ENCODE results near the gene IQSEC1. TPM values are rescaled to one million over a fixed set of nuclear protein-coding genes. Genes with fewer than 3 reads are reported as not detected.

The IQSEC1 gene
- polyA plus RNA-seq, 3 donors, result 17.7 to 61.7 (median 30.3) TPM

DNA sequence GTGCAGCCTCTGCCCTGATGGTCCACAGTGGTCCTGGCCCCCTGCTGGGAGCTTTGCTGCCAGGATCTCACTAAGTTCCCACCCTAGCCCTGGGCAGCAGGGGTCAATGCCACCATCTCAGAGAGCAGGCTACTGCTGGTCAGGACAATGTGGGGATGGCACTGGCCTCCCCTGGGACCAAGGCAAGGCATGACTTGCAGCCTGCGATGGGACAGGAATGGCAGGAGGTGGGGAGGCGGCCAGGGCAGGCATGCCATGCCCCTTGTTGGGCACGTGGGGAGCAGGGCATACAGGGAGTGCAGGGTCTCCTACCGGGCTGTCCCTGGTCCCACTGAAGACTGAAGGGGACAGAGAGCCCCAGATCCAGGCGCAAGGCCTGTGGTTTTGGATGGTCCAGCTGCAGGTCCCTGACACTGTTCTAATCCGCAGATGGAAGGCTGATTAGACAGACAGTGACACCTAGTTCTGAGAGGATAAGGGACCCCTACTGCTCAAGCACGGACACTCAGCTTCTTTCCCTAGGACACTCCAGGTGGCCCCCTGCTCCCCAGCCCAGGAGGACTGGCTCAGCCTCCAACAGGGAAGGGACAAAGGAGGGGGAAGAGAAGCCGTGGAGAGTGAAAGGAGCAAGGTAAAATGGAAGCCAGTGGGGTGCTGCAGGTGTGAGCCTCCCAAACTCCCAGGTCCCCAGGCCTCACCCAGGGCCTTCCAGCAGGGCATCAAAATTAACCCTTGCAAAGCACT, 162.7 kb downstream of the IQSEC1 start:
- no peaks in the 10 kb centered on the region for H3K9me3 Mint-ChIP-seq
- H3K27me3 Mint-ChIP-seq (ENCODE audit: low read depth in 3 of 3), result peaks cover 0 to 2% (median 0%) of the 10 kb centered on the region in 3 donors
- Histone ChIP-seq H3K4me3 (replicated peaks in 1 of 3; ENCODE audit: low read depth in 2 of 3, low read length in 3 of 3) (no peak overlapping the region), H4K20me1 (ENCODE audit: insufficient read depth, low read length) (peaks cover 100% of the 10 kb centered on the region), H3K36me3 (replicated peaks in 1 of 2; ENCODE audit: control insufficient read depth in 1 of 2, insufficient read depth in 2 of 2, low read length in 2 of 2) (peaks cover 98 to 100% of the 10 kb centered on the region in 2 donors), H2AFZ (ENCODE audit: insufficient read depth, low read depth, low read length, poor library complexity, severe bottlenecking) (no peak overlapping the region), H3K4me2 (replicated peaks; ENCODE audit: extremely low read depth, low read length, poor library complexity, severe bottlenecking) (no peak overlapping the region), H3K9ac (ENCODE audit: insufficient read depth, low read length, poor library complexity, severe bottlenecking) (no peak overlapping the region), H3K79me2 (ENCODE audit: insufficient read depth, low read length) (no peaks in the 10 kb centered on the region), H3K27ac (ENCODE audit: low read depth in 1 of 2, low read length in 2 of 2) (no peak overlapping the region), H3K4me1 (ENCODE audit: control insufficient read depth in 1 of 2, insufficient read depth in 2 of 2, low read length in 2 of 2) (no peaks in the 10 kb centered on the region), H3K9me3 (replicated peaks in 1 of 2; ENCODE audit: control insufficient read depth in 1 of 2, insufficient read depth in 1 of 2, low read length in 2 of 2) (no peaks in the 10 kb centered on the region), H3K27me3 (ENCODE audit: control insufficient read depth in 2 of 2, insufficient read depth in 2 of 2, low read length in 2 of 2) (no peaks in the 10 kb centered on the region)
- 98% methylated on average over 6 of the region's 8 CpGs for WGBS (ENCODE audit: insufficient coverage)
- no peak overlapping the region for H3K27ac Mint-ChIP-seq
- H3K36me3 Mint-ChIP-seq, result peaks cover 95 to 100% of the 10 kb centered on the region in 2 donors
- TF ChIP-seq, protein P1, sequence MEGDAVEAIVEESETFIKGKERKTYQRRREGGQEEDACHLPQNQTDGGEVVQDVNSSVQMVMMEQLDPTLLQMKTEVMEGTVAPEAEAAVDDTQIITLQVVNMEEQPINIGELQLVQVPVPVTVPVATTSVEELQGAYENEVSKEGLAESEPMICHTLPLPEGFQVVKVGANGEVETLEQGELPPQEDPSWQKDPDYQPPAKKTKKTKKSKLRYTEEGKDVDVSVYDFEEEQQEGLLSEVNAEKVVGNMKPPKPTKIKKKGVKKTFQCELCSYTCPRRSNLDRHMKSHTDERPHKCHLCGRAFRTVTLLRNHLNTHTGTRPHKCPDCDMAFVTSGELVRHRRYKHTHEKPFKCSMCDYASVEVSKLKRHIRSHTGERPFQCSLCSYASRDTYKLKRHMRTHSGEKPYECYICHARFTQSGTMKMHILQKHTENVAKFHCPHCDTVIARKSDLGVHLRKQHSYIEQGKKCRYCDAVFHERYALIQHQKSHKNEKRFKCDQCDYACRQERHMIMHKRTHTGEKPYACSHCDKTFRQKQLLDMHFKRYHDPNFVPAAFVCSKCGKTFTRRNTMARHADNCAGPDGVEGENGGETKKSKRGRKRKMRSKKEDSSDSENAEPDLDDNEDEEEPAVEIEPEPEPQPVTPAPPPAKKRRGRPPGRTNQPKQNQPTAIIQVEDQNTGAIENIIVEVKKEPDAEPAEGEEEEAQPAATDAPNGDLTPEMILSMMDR (IDR thresholded peaks at IDR 0.05), result no peak
- intact Hi-C loops (cut with micrococcal nuclease), result no loop called here
- no peak for DNase-seq
- no peaks in the 10 kb centered on the region for H3K4me1 Mint-ChIP-seq
- no peak overlapping the region for H3K4me3 Mint-ChIP-seq

DNA sequence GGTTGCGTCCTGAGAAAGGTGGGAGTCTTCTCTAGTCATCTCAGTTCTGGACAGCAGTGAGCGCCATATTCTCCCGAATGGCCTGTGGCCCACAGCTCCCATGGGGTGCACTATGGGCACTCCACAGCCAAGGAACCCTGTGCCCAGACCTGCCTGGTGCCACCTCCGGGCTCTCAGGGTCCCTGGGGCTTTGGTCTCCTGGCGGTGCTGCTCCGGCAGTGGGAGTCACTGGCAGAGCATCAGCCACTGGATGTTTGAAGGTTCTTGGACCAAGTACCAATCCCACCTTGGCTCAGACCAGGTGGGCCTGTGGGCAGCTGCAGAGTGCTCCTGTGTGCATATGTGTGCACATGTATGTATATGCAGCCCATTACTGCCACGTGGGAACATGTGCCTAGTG, 163.5 kb downstream of the IQSEC1 start:
- H3K4me3 ChIP-seq (replicated peaks in 1 of 3; ENCODE audit: low read depth in 2 of 3, low read length in 3 of 3), result no peak overlapping the region
- peaks cover 100% of the 10 kb centered on the region for H4K20me1 ChIP-seq (ENCODE audit: insufficient read depth, low read length)
- no peaks in the 10 kb centered on the region for H3K27me3 ChIP-seq (ENCODE audit: control insufficient read depth in 2 of 2, insufficient read depth in 2 of 2, low read length in 2 of 2)
- intact Hi-C loops (cut with micrococcal nuclease), result no loop called here
- peaks cover 98 to 100% of the 10 kb centered on the region in 2 donors for H3K36me3 ChIP-seq (replicated peaks in 1 of 2; ENCODE audit: control insufficient read depth in 1 of 2, insufficient read depth in 2 of 2, low read length in 2 of 2)
- H3K9me3 Mint-ChIP-seq, result no peaks in the 10 kb centered on the region
- no peak overlapping the region for H3K27ac ChIP-seq (ENCODE audit: low read depth in 1 of 2, low read length in 2 of 2)
- H3K36me3 Mint-ChIP-seq, result peaks cover 95 to 100% of the 10 kb centered on the region in 2 donors
- DNase-seq, result no peak
- TF ChIP-seq, protein P1 (IDR thresholded peaks at IDR 0.05), result no peak
- no peaks in the 10 kb centered on the region for H3K4me1 ChIP-seq (ENCODE audit: control insufficient read depth in 1 of 2, insufficient read depth in 2 of 2, low read length in 2 of 2)
- H3K27me3 Mint-ChIP-seq (ENCODE audit: low read depth in 3 of 3), result peaks cover 0 to 2% (median 0%) of the 10 kb centered on the region in 3 donors
- H3K27ac Mint-ChIP-seq, result no peak overlapping the region
- no peaks in the 10 kb centered on the region for H3K9me3 ChIP-seq (replicated peaks in 1 of 2; ENCODE audit: control insufficient read depth in 1 of 2, insufficient read depth in 1 of 2, low read length in 2 of 2)
- H3K79me2 ChIP-seq (ENCODE audit: insufficient read depth, low read length), result no peaks in the 10 kb centered on the region
- no peak overlapping the region for H3K4me2 ChIP-seq (replicated peaks; ENCODE audit: extremely low read depth, low read length, poor library complexity, severe bottlenecking)
- 97% methylated on average over 4 of the region's 7 CpGs for WGBS (ENCODE audit: insufficient coverage)
- no peak overlapping the region for H3K9ac ChIP-seq (ENCODE audit: insufficient read depth, low read length, poor library complexity, severe bottlenecking)
- H3K4me3 Mint-ChIP-seq, result no peak overlapping the region
- H3K4me1 Mint-ChIP-seq, result peaks cover 2% of the 10 kb centered on the region
- H2AFZ ChIP-seq (ENCODE audit: insufficient read depth, low read depth, low read length, poor library complexity, severe bottlenecking), result no peak overlapping the region
